Stimulated activated effector memory CD8-positive, alpha-beta T cell treated with anti-CD3 and anti-CD28 coated beads, Interleukin-12 subunit alpha, Interleukin-12 subunit beta, amount 100 ng/mL, for 72 hours (primary cell): ENCODE results near the gene JARID2.

Source experiments
- ATAC-seq: fragments of 150-1000 bp; cut with Tn5 transposase; 2 replicates; pipeline ENCODE4 v1.10.0; 2021
- DNase-seq, 2 donors: peaks; one replicate each; pipeline ENCODE4 v3.0.0; 2021 to 2022; ENCODE audit warnings: low spot score in 2 of 2
- H3K27ac Mint-ChIP-seq: one replicate; pipeline ENCODE4 v1.8.0; 2022; ENCODE audit warnings: mild to moderate bottlenecking, mixed read lengths
- H3K36me3 Mint-ChIP-seq: one replicate; pipeline ENCODE4 v1.8.0; 2022; ENCODE audit warnings: mild to moderate bottlenecking, mixed read lengths
- H3K4me1 Mint-ChIP-seq: one replicate; pipeline ENCODE4 v1.8.0; 2022; ENCODE audit warnings: mixed read lengths
- H3K4me3 Mint-ChIP-seq: one replicate; pipeline ENCODE4 v1.8.0; 2022; ENCODE audit warnings: mild to moderate bottlenecking, mixed read lengths
- H3K9me3 Mint-ChIP-seq: one replicate; pipeline ENCODE4 v1.8.0; 2022; ENCODE audit warnings: mixed read lengths

JARID2 gene

DNA sequence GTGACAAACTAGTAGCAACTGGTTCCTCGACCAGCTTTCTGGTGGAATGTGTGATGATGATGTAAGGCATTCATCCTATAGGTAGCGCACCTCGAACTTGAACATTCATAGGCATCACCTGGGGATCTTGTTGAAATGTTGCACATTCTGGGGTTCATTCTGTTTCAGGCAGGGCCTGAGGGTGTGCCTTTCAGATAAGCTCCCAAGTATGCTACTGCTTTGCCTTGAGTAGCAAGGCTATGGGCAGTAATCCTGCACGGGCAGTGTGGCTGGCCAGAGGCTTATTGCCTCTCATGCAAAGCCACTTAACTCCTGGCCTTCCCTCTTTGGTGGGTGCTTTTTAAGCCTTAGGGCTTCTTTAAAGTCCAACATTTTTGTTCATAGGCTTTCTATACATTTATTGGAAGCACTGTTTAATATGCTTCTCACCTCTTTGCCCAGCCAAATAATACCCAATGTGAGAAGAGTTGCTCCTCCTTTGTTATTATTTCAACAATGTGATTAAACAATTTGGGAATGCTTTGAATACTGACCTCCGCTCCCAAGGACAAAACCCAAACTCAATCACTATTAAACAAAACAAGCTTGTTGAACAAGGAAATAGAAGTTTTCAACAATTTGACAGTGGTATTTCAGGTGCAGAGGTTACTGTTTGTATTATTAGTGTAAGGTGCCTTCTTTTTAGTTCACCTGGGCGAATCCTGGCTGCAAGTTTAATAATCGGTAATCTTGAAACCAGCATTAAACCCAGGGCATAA lies 57.5 kb downstream of the JARID2 start:
- ATAC-seq (no peak), DNase-seq (no peak)
- H3K36me3 Mint-ChIP-seq: peaks cover 23% of the 10 kb centered on the region
- peaks cover 81% of the 10 kb centered on the region for H3K4me1 Mint-ChIP-seq
- H3K9me3 Mint-ChIP-seq: no peaks in the 10 kb centered on the region
- no peak overlapping the region for H3K4me3 Mint-ChIP-seq
- peak overlapping the region; percentile 43 for H3K27ac Mint-ChIP-seq

DNA sequence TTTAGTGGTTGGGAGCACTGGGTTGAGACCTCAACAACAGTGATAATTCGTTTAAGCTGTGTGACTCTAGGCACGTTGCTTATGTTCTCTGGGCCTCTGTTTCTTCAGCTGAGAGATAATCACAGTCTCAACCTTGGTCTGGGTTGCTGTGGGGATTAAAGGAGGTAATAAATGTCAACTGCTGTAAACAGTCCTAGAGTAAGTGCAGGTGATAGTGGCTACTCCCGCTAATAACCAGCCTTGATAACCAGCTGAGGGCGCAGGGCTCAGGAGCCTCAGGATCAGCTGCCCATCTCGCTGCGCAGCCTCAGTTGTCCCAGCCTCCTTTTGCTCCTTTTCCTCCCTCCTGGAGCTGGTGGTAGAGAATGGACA lies 58.0 kb downstream of the JARID2 start:
- no peak for DNase-seq
- Mint-ChIP-seq H3K4me3 (no peak overlapping the region), H3K27ac (peak overlapping the region; percentile 43), H3K4me1 (peaks cover 81% of the 10 kb centered on the region), H3K9me3 (no peaks in the 10 kb centered on the region), H3K36me3 (peaks cover 23% of the 10 kb centered on the region)
- ATAC-seq: no peak

DNA sequence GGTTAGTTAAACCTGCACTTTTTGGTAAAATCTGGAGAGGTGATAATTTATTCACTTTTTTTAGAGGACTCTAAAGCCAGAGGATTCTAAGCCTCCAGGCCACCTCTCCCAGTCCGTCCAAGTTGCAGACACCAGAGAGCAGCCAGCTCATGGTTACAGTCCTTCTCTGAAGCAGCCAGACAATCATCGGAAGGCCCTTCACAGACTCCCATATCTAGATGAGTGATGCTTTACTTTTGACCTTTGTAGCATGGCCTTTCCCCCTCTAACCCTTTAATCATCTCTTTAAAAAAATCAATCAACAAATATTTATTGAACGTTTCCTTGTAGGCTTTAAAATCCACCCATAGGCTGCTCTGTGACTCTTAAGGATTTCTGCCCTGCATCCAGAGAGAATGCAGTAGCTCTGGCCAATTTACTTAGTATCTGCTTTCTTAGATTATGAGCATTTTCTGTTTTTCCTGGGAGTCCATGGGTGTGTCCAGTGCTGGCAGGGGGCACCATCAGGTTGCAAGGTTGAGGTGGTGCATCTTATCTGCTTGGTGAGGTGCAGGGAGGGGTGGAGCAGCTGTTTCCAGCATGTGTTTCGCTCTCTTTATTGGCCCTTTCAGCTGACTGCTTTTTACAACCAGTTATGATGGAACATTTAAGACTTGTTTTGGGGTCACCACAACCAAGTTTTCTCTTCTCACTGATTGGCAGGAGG lies 58.6 kb downstream of the JARID2 start:
- Mint-ChIP-seq H3K27ac (no peak overlapping the region), H3K9me3 (no peaks in the 10 kb centered on the region), H3K36me3 (peaks cover 27% of the 10 kb centered on the region), H3K4me3 (peak overlapping the region; percentile 21), H3K4me1 (peaks cover 81% of the 10 kb centered on the region)
- DNase-seq (no peak), ATAC-seq (no peak)

DNA sequence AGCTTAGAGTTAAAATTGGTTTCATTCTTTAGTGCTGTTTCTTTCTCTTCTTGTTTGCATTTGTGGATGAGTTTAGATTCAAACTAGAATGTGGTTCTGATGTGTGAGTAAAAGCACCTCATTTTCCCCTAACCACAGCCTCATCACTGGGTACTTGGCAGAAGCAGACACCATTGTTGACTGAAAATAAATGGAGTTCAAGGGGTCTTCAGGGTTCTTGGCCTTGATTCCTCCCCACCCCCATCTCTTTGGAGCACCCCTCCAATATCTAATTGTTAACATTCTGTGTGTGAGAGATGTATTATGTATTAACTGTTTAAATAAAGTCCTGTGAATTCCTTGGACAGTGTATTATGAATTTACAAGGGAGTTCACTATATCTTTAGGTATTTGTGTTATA lies 59.6 kb downstream of the JARID2 start:
- Mint-ChIP-seq H3K4me3 (peak overlapping the region; percentile 21), H3K9me3 (no peaks in the 10 kb centered on the region), H3K4me1 (peaks cover 79% of the 10 kb centered on the region), H3K27ac (no peak overlapping the region), H3K36me3 (peaks cover 30% of the 10 kb centered on the region)
- DNase-seq (no peak), ATAC-seq (peak; percentile 71)

DNA sequence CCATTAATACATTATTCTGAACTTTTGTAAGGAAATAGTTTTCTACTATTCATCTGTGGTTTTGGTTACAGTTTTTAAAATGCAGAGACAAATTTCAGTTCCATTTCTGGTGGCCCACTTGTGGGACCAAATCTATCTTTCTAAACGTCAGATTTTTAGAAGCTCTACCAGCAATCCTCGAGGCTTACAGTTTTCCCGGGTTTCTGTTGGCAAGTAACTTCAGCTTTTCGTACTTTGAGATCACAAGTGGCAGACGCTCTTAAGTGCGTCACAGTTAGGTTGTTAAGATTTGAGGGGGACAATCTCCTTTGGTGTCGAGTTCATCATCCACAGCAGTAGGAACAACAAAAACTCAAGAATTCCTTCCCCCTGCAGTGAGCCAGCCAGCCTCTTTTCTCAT lies 60.0 kb downstream of the JARID2 start:
- no peak overlapping the region for H3K27ac Mint-ChIP-seq
- peaks cover 76% of the 10 kb centered on the region for H3K4me1 Mint-ChIP-seq
- no peak for ATAC-seq
- DNase-seq: no peak
- H3K4me3 Mint-ChIP-seq: peak overlapping the region; percentile 21
- H3K9me3 Mint-ChIP-seq: no peaks in the 10 kb centered on the region
- peaks cover 31% of the 10 kb centered on the region for H3K36me3 Mint-ChIP-seq

DNA sequence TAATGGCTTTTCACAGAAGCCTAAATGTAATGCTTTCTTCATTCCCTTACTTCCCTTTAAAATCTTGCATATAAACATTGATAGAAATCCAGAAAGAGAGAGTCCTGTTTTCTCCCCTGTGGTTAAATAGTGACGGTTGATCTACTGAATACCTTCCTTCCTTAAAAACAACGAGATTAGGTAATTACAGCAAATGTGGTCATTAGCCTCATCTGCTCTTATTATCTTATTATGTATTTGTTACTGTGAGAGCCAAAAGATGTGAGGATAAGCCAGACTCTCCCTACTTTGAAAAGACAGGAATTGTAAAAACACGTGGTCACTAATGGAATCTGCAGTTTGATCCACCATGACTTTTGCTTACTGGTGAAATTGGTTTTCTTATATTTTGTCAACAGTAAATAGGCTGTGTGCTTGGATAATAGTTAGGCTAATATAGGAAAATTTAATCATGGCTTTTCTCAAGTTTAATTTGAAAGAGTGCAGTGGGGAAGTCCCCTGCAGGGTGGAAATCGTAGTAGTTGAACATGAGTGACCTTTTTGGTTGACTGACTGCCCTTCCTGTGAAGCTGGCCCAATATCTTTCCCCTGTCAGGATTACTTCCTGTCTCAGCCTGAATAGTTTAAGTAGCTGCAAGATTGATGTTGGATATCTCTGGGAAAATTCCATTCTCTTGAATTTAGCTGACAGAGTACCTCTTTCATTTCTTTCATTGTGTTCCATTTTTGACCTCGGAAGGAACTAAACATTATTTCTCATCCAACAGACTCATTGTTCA lies 62.8 kb downstream of the JARID2 start:
- ATAC-seq (no peak), DNase-seq (no peak)
- Mint-ChIP-seq H3K4me3 (peak overlapping the region; percentile 18), H3K36me3 (peaks cover 27% of the 10 kb centered on the region), H3K4me1 (peaks cover 74% of the 10 kb centered on the region), H3K9me3 (no peaks in the 10 kb centered on the region), H3K27ac (peak overlapping the region; percentile 46)

DNA sequence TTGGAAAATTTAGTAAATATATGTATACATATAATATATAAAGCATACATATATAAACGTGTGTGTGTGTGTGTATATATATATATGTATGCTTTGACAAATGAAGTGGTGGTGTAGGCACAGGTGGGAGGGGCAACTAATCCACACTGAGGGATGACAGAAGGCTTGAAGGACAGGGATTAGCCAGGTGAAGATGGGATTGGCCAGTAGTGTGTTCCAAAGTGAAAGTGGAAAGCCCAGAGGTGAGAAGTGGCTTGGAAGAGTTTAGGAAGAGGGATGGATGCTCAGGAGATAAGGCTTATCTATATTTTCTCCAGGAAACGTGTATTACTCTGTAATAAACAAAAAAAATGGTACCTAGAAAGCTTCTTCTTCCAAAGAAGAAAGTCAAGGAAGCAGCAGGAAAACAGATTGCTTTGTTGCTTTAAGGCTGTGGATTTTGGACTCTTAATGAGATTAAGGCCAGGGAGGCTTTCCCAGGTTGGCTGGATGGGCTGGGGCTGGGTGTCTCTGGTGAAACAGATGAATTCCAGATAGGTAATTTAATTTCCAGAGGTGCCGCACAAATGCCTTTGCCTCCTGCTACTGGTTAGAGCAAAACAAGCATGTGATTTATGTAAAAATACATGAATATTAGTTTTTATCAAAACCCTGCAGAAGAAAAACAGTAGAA lies 63.9 kb downstream of the JARID2 start:
- no peak for ATAC-seq
- H3K4me3 Mint-ChIP-seq: no peak overlapping the region
- peaks cover 69% of the 10 kb centered on the region for H3K4me1 Mint-ChIP-seq

DNA sequence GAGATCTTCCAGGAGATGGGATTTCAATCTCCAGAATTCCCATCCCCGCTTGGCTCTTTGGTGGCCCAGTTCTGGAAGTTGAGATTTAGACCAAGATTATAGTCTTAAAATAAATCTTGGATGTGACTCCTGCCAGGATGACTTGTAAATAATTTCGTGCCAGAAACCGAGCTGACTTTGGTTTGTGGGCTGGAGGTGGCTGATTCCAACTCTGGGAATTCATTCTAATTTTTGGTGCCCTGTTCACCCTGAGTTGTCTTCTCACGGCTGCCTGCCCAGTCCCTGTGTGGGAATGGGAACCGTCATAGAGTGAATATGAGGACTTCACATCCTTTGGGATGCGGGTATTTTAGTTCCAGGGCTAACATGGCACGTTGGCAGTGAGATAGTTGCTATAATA lies 64.8 kb downstream of the JARID2 start:
- Mint-ChIP-seq H3K36me3 (peaks cover 19% of the 10 kb centered on the region), H3K9me3 (no peaks in the 10 kb centered on the region), H3K4me3 (no peak overlapping the region), H3K4me1 (peaks cover 62% of the 10 kb centered on the region), H3K27ac (no peak overlapping the region)
- no peak for ATAC-seq
- no peak for DNase-seq

More for the DNA sequence above, 63.9 kb downstream of the JARID2 start:
- DNase-seq: no peak
- Mint-ChIP-seq H3K9me3 (no peaks in the 10 kb centered on the region), H3K27ac (no peak overlapping the region), H3K36me3 (peaks cover 24% of the 10 kb centered on the region)

DNA sequence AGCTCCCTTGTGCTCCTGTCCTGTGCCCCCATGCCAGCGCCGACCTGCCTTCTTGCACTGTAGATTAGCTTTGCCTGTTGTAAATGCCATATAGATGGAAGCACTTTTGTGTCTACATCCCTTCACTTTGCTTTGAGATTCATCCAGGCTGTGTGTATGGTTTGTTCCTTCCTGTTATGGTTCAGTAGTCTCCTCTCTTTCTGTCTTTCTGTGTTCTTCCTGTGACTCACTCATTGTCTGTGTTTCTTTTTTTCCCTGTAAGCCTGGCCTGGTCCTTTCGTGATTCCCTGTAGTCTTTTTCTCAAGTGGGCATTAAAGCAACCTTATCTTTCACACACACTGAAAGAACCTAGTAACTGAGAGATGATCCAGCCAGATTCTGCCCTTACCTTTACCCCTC lies 66.6 kb downstream of the JARID2 start:
- Mint-ChIP-seq H3K4me1 (peaks cover 69% of the 10 kb centered on the region), H3K9me3 (no peaks in the 10 kb centered on the region), H3K27ac (peak overlapping the region; percentile 4), H3K4me3 (no peak overlapping the region), H3K36me3 (peaks cover 26% of the 10 kb centered on the region)
- peak; percentile 57 for ATAC-seq
- DNase-seq: no peak

DNA sequence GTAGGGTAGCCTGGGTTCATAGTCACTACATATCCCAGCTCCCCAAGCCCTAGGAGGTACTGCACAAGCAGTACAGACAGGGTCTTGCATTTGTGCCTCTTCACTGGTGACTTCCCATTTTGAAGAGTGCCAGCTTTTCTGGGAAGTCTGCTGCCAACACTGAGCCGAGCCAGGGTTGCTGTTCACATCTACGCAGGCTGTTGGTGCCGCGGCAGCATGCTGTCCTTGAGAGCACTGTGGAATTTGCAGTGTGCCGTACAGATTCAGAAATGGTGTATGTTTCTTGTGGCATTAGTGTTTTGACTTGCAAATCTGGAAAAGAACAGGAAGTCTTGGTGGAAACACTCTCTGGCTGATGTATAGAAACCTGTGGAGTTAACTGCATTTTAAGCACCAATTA lies 67.5 kb downstream of the JARID2 start:
- ATAC-seq (no peak), DNase-seq (no peak)
- H3K9me3 Mint-ChIP-seq: no peaks in the 10 kb centered on the region
- peaks cover 26% of the 10 kb centered on the region for H3K36me3 Mint-ChIP-seq
- H3K27ac Mint-ChIP-seq: peak overlapping the region; percentile 4
- peaks cover 69% of the 10 kb centered on the region for H3K4me1 Mint-ChIP-seq
- no peak overlapping the region for H3K4me3 Mint-ChIP-seq

DNA sequence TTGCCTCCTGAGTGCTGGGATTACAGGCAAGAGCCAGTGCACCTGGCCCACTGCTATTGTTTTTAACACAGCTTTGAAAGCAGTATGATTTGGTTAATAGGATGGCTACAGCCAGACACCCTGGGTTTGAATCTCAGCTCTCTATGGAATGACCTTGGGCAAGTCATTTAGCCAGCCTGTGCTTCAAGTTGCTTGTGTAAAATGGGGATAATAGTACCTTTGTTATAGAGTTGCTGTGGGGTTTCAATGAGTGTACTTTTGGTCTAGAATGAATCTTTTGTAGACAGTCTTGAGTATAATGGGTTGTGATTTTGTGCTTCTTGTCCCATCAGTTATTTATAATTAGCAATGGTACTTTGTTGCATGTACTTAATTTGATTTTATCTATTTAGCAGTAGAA lies 70.9 kb downstream of the JARID2 start:
- Mint-ChIP-seq H3K4me3 (no peak overlapping the region), H3K4me1 (peaks cover 80% of the 10 kb centered on the region), H3K27ac (no peak overlapping the region), H3K9me3 (no peaks in the 10 kb centered on the region), H3K36me3 (peaks cover 19% of the 10 kb centered on the region)
- no peak for ATAC-seq
- no peak for DNase-seq

DNA sequence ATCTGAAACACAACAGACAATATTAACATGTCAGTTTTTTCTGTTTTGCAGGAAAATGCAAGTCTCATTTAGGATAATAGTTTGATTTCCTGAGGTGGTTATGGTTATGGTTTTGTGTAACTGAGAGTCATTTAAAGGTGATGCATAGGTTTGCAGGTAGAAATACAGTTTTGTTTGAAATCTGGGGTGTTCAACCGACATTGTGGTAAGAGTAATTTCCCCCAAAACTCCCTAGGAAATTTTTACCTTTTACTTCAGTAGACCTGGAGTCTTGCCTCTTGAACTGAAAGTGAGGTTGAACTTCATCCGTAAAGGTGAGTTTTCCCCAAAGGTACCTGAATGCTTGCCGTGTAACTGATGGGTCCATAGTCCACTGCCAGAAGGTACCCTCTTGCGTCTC lies 71.4 kb downstream of the JARID2 start:
- H3K9me3 Mint-ChIP-seq: no peaks in the 10 kb centered on the region
- ATAC-seq (no peak), DNase-seq (no peak)
- no peak overlapping the region for H3K4me3 Mint-ChIP-seq
- peaks cover 83% of the 10 kb centered on the region for H3K4me1 Mint-ChIP-seq
- peak overlapping the region; percentile 54 for H3K27ac Mint-ChIP-seq
- H3K36me3 Mint-ChIP-seq: peaks cover 20% of the 10 kb centered on the region

DNA sequence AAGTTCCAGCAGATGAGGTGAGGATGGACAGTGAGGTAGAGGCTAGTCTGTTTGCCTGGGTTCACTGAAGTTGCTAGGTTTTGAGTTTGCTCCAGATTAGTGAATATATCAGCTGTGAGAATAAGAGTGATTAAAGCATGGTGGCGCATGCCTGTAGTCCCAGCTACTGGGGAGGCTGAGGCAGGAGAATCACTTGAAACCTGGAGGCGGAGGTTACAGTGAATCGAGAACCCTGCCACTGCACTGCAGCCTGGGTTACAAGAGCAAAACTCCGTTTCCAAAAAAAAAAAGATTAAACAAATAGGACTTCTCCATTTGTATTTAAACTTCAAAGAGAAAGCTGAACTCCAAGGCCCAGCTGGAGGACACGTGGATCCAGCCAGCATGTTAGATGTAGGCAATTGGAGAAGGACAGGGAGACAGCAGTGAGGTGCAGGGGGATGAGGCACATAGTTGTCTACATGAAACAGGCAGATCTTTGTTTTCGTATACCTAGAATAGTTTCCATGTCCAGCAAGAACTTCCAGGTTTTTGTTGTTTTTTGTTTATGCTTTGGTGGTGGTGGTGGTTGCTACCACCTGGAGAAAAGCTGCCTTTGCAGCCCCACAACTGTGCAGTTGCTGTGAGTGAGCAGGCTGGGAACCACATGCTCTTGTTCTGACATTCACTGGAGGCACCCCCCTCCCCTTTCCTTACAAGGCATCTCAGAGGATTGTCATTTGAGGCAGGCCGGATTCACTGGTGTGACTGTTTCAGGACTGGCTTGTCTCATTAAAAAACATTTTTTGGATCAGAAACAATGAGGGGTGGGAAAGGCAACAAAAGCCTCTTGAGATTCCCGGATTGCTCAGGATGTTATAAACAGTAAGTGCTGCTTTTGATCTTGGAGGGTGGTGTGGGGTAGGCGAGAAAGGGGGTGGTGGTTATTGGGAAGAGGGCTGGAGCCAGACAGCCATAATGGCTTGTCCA lies 72.3 kb downstream of the JARID2 start:
- H3K4me3 Mint-ChIP-seq: no peak overlapping the region
- no peak for DNase-seq
- peak overlapping the region; percentile 54 for H3K27ac Mint-ChIP-seq
- H3K4me1 Mint-ChIP-seq: peaks cover 83% of the 10 kb centered on the region
- H3K9me3 Mint-ChIP-seq: no peaks in the 10 kb centered on the region
- H3K36me3 Mint-ChIP-seq: peaks cover 20% of the 10 kb centered on the region
- peak; percentile 51 for ATAC-seq

DNA sequence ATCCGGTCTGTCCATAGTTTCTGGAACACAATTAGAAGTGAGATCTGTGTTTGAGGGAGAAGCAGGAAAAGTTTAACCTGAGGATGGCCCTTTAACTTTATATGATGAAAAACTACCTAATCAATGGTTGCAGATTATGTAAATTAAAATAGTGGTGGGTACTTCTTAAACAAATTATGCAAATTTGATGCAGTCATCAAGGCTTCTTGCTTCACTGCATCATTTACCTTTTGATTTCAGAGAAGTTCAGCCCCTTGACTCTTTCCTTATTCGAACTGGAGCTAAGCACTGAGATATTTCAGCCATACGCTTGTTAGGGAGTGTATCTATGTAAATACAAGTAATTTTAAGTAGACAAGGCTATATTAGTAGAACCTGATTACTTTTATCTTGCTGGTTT lies 73.8 kb downstream of the JARID2 start:
- DNase-seq (no peak), ATAC-seq (no peak)
- H3K36me3 Mint-ChIP-seq: peaks cover 20% of the 10 kb centered on the region
- H3K4me3 Mint-ChIP-seq: no peak overlapping the region
- H3K4me1 Mint-ChIP-seq: peaks cover 79% of the 10 kb centered on the region
- peak overlapping the region; percentile 54 for H3K27ac Mint-ChIP-seq
- H3K9me3 Mint-ChIP-seq: no peaks in the 10 kb centered on the region
